Measurements from ENCODE around the gene SLC1A2. TPM values are rescaled to one million over a fixed set of nuclear protein-coding genes. Genes with fewer than 3 reads are reported as not detected.

SLC1A2 gene
- total RNA-seq, 1 experiment from 2014 or later, result 0.11 TPM

- no peak overlapping the region for H3K27ac ChIP-seq (ENCODE audit: low read depth, low read length, poor library complexity, severe bottlenecking)
- no peak overlapping the region for H3K4me3 ChIP-seq (ENCODE audit: low read depth, low read length, poor library complexity, severe bottlenecking)
- H3K4me1 ChIP-seq (ENCODE audit: insufficient read depth, low read length, poor library complexity, severe bottlenecking), result peaks cover 3% of the 10 kb centered on the region
- ChIA-PET POLR2A (ENCODE audit: low non-redundant PET) (no interaction called here), CTCF (no interaction called here)
- H3K36me3 ChIP-seq (ENCODE audit: insufficient read depth, low read length, poor library complexity, severe bottlenecking), result no peaks in the 10 kb centered on the region
- no TSS peak for BruUV-seq (replicated peaks)
- H3K9me3 ChIP-seq (ENCODE audit: low read depth, low read length, poor library complexity, severe bottlenecking), result no peaks in the 10 kb centered on the region
- TF ChIP-seq CTCF (conservative IDR thresholded peaks at IDR 0.05; ENCODE audit: low read depth, low read length) (no peak), EZH2 (IDR thresholded peaks at IDR 0.05; ENCODE audit: borderline replicate concordance, low read depth, low read length, poor library complexity, severe bottlenecking) (no peak)
- intact Hi-C loops (cut with micrococcal nuclease; ENCODE audit: unreplicated experiment), result no loop called here
- peaks cover 95% of the 10 kb centered on the region for H3K27me3 ChIP-seq (replicated peaks; ENCODE audit: insufficient read depth, low read depth, low read length, poor library complexity)
- no peak for DNase-seq (ENCODE audit: low spot score)
Measured at GRCh38 chr11:35426351-35426750, 7.0 kb upstream of the SLC1A2 start.

GRCh38 chr11:35425603-35426212 lies 6.3 kb upstream of the SLC1A2 start:
- POLR2A ChIA-PET (ENCODE audit: low non-redundant PET), result no interaction called here
- DNase-seq (ENCODE audit: low spot score), result no peak
- intact Hi-C loops (cut with micrococcal nuclease; ENCODE audit: unreplicated experiment), result no loop called here
- CTCF ChIA-PET, result no interaction called here
- Histone ChIP-seq H3K36me3 (ENCODE audit: insufficient read depth, low read length, poor library complexity, severe bottlenecking) (no peaks in the 10 kb centered on the region), H3K4me3 (ENCODE audit: low read depth, low read length, poor library complexity, severe bottlenecking) (no peak overlapping the region), H3K27ac (ENCODE audit: low read depth, low read length, poor library complexity, severe bottlenecking) (no peak overlapping the region), H3K9me3 (ENCODE audit: low read depth, low read length, poor library complexity, severe bottlenecking) (no peaks in the 10 kb centered on the region), H3K27me3 (replicated peaks; ENCODE audit: insufficient read depth, low read depth, low read length, poor library complexity) (peaks cover 95% of the 10 kb centered on the region), H3K4me1 (ENCODE audit: insufficient read depth, low read length, poor library complexity, severe bottlenecking) (peaks cover 3% of the 10 kb centered on the region)
- BruUV-seq (replicated peaks), result no TSS peak
- TF ChIP-seq EZH2 (IDR thresholded peaks at IDR 0.05; ENCODE audit: borderline replicate concordance, low read depth, low read length, poor library complexity, severe bottlenecking) (no peak), CTCF (conservative IDR thresholded peaks at IDR 0.05; ENCODE audit: low read depth, low read length) (no peak)

GRCh38 chr11:35424157-35424940 lies 5.0 kb upstream of the SLC1A2 start:
- TF ChIP-seq CTCF (conservative IDR thresholded peaks at IDR 0.05; ENCODE audit: low read depth, low read length), result no peak
- no peak for TF ChIP-seq EZH2 (IDR thresholded peaks at IDR 0.05; ENCODE audit: borderline replicate concordance, low read depth, low read length, poor library complexity, severe bottlenecking)
- H3K9me3 ChIP-seq (ENCODE audit: low read depth, low read length, poor library complexity, severe bottlenecking), result no peaks in the 10 kb centered on the region
- no peak for DNase-seq (ENCODE audit: low spot score)
- ChIA-PET CTCF (no interaction called here), POLR2A (ENCODE audit: low non-redundant PET) (no interaction called here)
- H3K27ac ChIP-seq (ENCODE audit: low read depth, low read length, poor library complexity, severe bottlenecking), result no peak overlapping the region
- intact Hi-C loops (cut with micrococcal nuclease; ENCODE audit: unreplicated experiment), result no loop called here
- no peak overlapping the region for H3K4me3 ChIP-seq (ENCODE audit: low read depth, low read length, poor library complexity, severe bottlenecking)
- peaks cover 99% of the 10 kb centered on the region for H3K27me3 ChIP-seq (replicated peaks; ENCODE audit: insufficient read depth, low read depth, low read length, poor library complexity)
- H3K36me3 ChIP-seq (ENCODE audit: insufficient read depth, low read length, poor library complexity, severe bottlenecking), result no peaks in the 10 kb centered on the region
- BruUV-seq (replicated peaks), result no TSS peak
- peaks cover 13% of the 10 kb centered on the region for H3K4me1 ChIP-seq (ENCODE audit: insufficient read depth, low read length, poor library complexity, severe bottlenecking)
